Measurements from ENCODE around the gene BBS2. TPM values are rescaled to one million over a fixed set of nuclear protein-coding genes. Genes with fewer than 3 reads are reported as not detected.
A peak's percentile ranks its signal among the peaks of the same experiment; 100 is the strongest.

BBS2 gene
- total and polyA plus RNA-seq, 12 donors, result 115 to 357 (median 174) TPM

DNA sequence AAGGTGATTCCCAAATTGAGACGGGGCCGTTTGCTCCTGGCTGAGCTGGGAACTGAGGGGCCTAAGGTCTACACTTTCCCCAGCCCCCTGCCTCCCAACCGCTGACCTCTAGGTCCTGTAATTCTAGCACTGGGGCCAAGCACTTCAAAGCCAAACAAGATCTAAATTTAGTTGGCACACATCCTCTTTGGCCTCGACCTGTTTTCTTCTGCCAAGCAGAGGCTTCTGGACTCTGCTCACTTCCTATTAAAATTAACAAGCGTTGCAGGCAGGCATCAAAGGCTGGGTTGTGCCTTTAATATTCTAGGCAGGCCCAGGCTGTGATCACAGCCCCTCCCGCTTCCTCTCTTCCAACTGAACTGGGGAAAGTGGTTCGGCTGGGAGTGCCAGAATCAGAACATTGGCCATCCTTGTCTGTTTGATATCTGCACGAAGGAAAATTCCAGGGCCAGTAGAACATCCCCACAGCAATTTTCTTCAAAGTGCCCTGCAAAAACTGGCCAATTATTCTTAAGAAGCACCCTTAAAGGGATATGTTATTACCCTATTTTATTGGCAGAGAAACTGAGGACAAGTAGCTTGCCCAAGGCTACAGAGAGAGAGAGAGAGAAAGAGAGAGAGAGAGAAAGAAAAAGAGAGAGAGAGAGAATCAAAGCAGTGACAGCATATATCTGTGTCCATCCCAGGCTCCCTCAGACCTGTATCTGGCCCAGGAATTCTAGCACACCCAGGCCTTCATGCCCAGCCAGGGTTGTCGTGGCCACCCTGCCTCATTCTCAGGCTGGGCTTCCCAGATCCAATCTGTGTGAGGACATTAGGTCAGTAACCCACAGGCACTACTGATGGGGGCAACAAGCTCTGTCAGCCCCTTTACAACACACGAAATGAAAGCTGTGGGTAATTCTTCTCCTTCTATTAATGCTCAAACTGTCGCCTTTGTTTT lies 32.2 kb upstream of the BBS2 start:
- Histone ChIP-seq H3K36me3 (replicated peaks in 1 of 2) (no peaks in the 10 kb centered on the region), H3K27me3 (no peaks in the 10 kb centered on the region), H3K4me3 (no peak overlapping the region), H3K27ac (peak overlapping the region; percentile 26 to 85 (median 71)), H3K9me3 (replicated peaks in 1 of 3) (no peaks in the 10 kb centered on the region), H3K4me1 (replicated peaks in 1 of 2) (peaks cover 16 to 29% of the 10 kb centered on the region in 2 donors)
- peak; percentile 62 to 87 (median 76) for DNase-seq
- intact Hi-C loops (cut with DNase I), result no loop called here
- WGBS, 4 donors, result 18 to 26% (median 23%) methylated on average over 11 of the region's 11 CpGs
- TF ChIP-seq POLR2A (IDR thresholded peaks at IDR 0.05), result peak in 1 of 2 donors; percentile 15
- TF ChIP-seq, protein P1, sequence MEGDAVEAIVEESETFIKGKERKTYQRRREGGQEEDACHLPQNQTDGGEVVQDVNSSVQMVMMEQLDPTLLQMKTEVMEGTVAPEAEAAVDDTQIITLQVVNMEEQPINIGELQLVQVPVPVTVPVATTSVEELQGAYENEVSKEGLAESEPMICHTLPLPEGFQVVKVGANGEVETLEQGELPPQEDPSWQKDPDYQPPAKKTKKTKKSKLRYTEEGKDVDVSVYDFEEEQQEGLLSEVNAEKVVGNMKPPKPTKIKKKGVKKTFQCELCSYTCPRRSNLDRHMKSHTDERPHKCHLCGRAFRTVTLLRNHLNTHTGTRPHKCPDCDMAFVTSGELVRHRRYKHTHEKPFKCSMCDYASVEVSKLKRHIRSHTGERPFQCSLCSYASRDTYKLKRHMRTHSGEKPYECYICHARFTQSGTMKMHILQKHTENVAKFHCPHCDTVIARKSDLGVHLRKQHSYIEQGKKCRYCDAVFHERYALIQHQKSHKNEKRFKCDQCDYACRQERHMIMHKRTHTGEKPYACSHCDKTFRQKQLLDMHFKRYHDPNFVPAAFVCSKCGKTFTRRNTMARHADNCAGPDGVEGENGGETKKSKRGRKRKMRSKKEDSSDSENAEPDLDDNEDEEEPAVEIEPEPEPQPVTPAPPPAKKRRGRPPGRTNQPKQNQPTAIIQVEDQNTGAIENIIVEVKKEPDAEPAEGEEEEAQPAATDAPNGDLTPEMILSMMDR (IDR thresholded peaks at IDR 0.05), result no peak

DNA sequence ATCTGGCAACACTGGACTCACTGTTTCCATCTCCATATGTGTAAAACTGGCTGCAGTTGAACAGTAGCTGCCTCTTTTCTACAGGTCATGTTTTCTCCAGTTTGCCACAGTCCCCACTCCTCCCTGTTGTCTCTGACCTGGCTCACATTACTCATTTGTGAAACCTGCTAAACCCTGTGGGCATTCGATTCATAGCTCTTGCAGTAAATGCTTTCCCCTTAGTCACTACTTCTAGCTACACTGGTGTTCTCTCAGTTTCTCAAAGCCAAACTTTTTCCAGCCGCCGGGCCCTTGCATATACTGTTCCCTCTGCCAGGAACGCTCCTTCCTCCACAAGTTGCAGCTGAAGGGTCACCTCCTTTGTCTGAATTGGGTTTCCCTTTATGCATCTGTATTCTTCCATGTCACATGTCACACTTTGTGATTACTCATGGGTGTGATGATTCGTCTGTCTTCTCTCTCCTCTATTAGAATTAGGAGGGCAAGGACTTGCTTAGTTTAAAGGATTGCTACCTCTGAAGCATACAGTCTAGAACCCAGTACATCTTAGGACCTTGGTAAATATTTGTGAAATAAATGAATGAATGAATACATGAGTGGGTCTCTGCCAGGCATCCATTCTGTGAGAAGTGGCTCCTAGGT lies 30.0 kb upstream of the BBS2 start:
- 78 to 87% (median 83%) methylated on average over 5 of the region's 5 CpGs for WGBS, 4 donors
- H3K36me3 ChIP-seq (replicated peaks in 1 of 2), result no peaks in the 10 kb centered on the region
- intact Hi-C loops (cut with DNase I), result no loop called here
- peaks cover 16 to 30% of the 10 kb centered on the region in 2 donors for H3K4me1 ChIP-seq (replicated peaks in 1 of 2)
- peak overlapping the region in 2 of 5 donors; percentile 6 to 75 for H3K27ac ChIP-seq
- no peaks in the 10 kb centered on the region for H3K9me3 ChIP-seq (replicated peaks in 1 of 3)
- H3K27me3 ChIP-seq, result no peaks in the 10 kb centered on the region
- no peak for TF ChIP-seq POLR2A (IDR thresholded peaks at IDR 0.05)
- TF ChIP-seq, protein P1 (IDR thresholded peaks at IDR 0.05), result no peak
- H3K4me3 ChIP-seq, result no peak overlapping the region
- peak in 1 of 7 donors; percentile 18 for DNase-seq

DNA sequence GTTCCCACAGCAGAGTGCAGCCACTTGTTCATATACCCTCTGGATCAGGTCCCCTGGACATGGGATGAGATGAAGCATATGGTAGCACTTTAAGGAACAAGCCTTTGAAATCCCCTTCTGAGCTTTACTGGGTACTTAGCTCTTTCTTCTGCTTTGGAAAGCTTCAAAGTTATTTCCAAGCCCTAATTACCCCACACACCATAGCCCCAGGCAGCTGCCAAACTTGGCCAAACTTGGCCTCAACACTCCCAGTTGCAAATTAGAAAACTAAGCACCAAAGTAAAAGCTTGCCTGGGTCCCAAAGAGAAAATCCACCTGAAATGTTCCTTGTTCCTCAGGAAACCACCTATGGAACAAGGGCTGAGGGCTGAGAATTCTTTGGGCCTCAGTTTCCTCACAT lies 29.3 kb upstream of the BBS2 start:
- Histone ChIP-seq H3K36me3 (replicated peaks in 1 of 2) (no peaks in the 10 kb centered on the region), H3K9me3 (replicated peaks in 1 of 3) (no peaks in the 10 kb centered on the region), H3K27me3 (no peaks in the 10 kb centered on the region), H3K4me1 (replicated peaks in 1 of 2) (peaks cover 16 to 30% of the 10 kb centered on the region in 2 donors), H3K27ac (peak overlapping the region in 2 of 5 donors; percentile 6 to 24), H3K4me3 (no peak overlapping the region)
- DNase-seq, result no peak
- intact Hi-C loops (cut with DNase I), result no loop called here
- TF ChIP-seq, protein P1 (IDR thresholded peaks at IDR 0.05), result no peak
- no peak for TF ChIP-seq POLR2A (IDR thresholded peaks at IDR 0.05)

DNA sequence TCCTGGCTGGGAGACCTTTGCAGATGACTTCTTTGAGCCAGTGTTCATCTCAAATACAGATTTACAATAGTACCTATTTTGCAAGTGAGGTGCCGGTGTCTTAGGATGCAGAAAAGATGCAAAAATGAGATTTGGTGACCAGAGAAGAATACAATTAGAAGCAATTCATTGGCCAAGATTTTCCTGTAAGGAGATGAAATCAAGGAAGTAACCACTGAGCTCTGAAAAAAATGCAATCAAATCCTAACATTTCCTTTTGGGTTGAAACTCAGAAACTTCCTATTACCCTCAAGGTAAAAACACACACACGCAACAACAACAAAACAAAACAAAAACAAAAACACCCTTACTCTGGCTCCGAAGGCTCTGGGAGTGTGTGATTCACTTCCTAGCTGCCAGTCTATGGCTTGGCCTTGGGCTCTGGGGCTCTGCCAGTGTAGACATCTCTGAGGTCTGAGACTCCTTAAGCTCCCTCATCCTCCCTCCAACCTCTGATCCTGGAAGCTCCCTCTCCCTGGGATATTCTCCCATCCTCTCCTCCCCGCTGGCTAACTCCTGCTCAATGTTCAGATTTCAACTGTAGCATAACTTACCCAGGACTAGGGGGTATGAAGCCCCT lies 28.2 kb upstream of the BBS2 start:
- H3K27ac ChIP-seq, result peak overlapping the region in 4 of 5 donors; percentile 9 to 81 (median 64)
- 50 to 58% (median 55%) methylated on average over 4 of the region's 4 CpGs for WGBS, 4 donors
- no peak overlapping the region for H3K4me3 ChIP-seq
- peak in 6 of 7 donors; percentile 60 to 80 (median 68) for DNase-seq
- peaks cover 16 to 30% of the 10 kb centered on the region in 2 donors for H3K4me1 ChIP-seq (replicated peaks in 1 of 2)
- no peaks in the 10 kb centered on the region for H3K36me3 ChIP-seq (replicated peaks in 1 of 2)
- H3K9me3 ChIP-seq (replicated peaks in 1 of 3), result no peaks in the 10 kb centered on the region
- intact Hi-C loops (cut with DNase I), result no loop called here
- H3K27me3 ChIP-seq, result no peaks in the 10 kb centered on the region
- TF ChIP-seq, protein P1 (IDR thresholded peaks at IDR 0.05), result no peak
- TF ChIP-seq POLR2A (IDR thresholded peaks at IDR 0.05), result no peak
